Stimulated activated CD4-positive, alpha-beta T cell treated with anti-CD3 and anti-CD28 coated beads, TNF-alpha, amount 100 ng/mL, for 24 hours (primary cell): Measurements from ENCODE around the gene GOSR1.
"Not testable (repeated sequence)": the region's sequence is repeated elsewhere in the genome, so short reads cannot be mapped to it uniquely, and the experiment has no call there.

ENCODE experiments used
- DNase-seq, 3 experiments: peaks; one replicate each; pipeline ENCODE4 v3.0.0-alpha.2; 2020; ENCODE audit warnings: low read depth in 3 of 3

GOSR1 gene

DNA sequence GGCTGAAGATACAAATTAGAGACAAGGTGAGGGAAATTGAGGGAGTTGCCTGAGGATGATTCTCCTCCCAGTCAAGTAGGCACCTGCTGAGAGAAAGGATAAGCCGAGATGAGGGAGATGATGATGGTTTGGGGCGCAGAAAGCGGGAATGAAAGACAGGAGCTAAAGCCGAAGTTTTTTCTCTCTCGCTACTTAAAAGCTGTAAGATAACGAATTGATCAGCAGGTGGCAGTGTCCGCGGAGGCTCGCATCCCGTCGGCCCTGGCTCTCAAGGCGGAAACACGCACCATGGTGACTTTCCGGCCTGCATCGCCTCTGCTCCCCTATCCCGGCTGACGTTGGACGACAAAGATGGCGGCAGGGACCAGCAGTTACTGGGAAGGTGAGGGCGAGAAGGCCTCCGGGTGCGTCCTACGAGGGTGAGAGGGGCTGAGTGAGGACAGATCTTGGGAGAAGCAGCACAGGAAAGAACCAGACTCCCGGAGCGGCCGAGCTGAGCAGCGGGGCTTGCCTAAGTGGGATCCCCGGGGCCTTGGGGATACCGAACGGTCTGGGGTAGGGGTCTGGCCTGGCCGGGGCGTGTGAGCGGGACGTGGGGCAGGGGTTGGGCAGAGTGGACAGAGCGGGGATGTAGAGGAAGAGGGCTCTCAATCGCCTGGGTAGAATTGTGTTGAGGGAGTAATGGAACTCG, at the start of gene GOSR1:
TSS of gene GOSR1 (plus strand) at position 326 of the 691 bp plus-strand sequence. CDS start at position 352, 26 bp downstream.
- peak; percentile 84 to 91 (median 88) for DNase-seq

GRCh38 chr17:30427611-30428010, 49.6 kb upstream of the GOSR1 start:
- DNase-seq, result no peak

- DNase-seq, result no peak
Observed at GRCh38 chr17:30429155-30429554, 48.1 kb upstream of the GOSR1 start.

- no peak for DNase-seq
Observed at GRCh38 chr17:30433514-30433913, 43.7 kb upstream of the GOSR1 start.

GRCh38 chr17:30436729-30437128, 40.5 kb upstream of the GOSR1 start:
- DNase-seq, result no peak

- DNase-seq, result no peak
Observed at GRCh38 chr17:30443721-30444120, 33.5 kb upstream of the GOSR1 start.

- not testable (repeated sequence) for DNase-seq
Observed at GRCh38 chr17:30446640-30447039, 30.6 kb upstream of the GOSR1 start.

GRCh38 chr17:30449480-30449879, 27.7 kb upstream of the GOSR1 start:
- no peak for DNase-seq

GRCh38 chr17:30450125-30451027, 26.8 kb upstream of the GOSR1 start:
- no peak for DNase-seq

- DNase-seq, result no peak
Observed at GRCh38 chr17:30454635-30455034, 22.6 kb upstream of the GOSR1 start.

- no peak for DNase-seq
Observed at GRCh38 chr17:30458371-30458770, 18.8 kb upstream of the GOSR1 start.

DNA sequence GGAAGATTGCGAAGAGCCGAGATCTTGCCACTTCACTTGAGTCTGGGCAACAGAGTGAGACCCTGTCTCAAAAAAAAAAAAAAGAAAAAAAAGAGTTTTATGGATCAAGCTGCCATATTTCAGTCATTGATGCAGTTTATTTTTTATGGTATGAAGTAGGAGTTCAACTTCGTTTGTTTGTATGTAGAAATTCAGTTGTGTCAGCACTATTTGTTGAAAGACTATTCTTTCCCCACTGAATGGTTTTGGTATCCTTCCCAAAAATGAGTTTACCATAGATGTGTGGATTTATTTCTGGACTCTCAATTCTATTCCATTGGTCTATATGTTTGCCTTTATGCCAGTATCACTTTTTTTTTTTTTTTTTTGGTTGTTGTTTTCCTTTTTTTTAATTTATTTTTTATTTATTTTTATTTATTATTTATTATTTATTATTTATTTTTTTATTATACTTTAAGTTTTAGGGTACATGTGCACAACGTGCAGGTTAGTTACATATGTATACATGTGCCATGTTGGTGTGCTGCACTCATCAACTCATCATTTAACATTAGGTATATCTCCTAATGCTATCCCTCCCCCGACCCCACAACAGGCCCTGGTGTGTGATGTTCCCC, 18.3 kb upstream of the GOSR1 start:
- DNase-seq, result not testable (repeated sequence)

- no peak for DNase-seq
Observed at GRCh38 chr17:30468465-30468864, 8.7 kb upstream of the GOSR1 start.

- DNase-seq, result no peak
Observed at GRCh38 chr17:30472238-30472890, 4.8 kb upstream of the GOSR1 start.

DNA sequence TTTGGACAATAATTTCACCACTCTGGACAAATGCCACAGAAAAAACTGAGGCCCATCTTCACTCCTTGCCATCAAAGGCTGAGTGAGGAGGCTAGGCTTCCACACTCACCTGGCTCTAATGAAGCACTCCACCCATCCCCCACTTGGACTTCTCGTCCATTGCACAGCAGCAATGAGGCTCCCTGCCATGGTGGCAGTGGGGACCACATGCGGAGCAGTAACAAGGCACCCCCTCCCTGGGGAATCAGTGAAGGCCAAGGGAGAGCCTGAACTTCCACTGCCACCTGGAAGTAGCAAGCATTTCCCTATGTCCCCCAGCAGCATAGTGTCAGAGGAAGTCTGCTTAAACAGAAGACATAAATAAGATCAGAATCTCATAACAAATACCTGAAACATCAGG, 2.0 kb upstream of the GOSR1 start:
- DNase-seq, result no peak

DNA sequence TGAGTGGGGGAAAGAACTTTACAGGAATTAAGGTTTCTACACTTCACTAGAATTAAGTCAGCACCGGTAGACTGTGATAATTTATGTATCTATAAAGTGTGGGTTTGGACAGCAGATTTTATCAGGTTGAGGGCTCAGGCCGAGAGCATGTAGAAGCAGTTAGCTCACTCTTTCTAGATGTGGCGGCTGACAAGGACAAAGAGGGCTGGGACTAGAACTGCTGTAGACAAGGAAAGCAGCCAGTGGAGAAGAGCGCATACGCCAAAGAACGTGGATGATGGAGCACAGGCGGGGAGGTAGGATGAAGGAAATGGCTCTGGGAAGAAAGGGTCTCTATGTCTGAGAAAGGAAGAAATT, 504 bp upstream of the GOSR1 start:
- peak in 1 of 3 experiments; percentile 5 for DNase-seq

DNA sequence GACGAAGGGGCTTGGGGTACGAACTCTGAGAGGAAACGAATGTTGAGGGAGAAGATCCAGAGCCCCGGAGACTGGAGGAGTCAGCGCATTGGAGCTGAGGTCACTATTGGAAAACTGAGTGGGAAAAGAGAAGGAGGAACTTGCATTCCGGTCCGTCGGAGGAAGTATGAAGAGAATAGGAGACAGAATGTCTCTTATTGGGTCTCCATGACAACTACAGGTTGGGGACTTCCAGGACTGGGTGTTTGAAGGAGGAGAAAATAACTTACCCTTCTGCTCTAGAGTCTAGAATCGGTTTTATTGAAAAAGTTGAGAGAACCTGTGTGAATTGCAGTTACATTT, 537 bp downstream of the GOSR1 start:
- no peak for DNase-seq

- no peak for DNase-seq
Observed at GRCh38 chr17:30482555-30482954, 5.3 kb downstream of the GOSR1 start.

- DNase-seq, result no peak
Observed at GRCh38 chr17:30483159-30483558, 6.0 kb downstream of the GOSR1 start.

DNA sequence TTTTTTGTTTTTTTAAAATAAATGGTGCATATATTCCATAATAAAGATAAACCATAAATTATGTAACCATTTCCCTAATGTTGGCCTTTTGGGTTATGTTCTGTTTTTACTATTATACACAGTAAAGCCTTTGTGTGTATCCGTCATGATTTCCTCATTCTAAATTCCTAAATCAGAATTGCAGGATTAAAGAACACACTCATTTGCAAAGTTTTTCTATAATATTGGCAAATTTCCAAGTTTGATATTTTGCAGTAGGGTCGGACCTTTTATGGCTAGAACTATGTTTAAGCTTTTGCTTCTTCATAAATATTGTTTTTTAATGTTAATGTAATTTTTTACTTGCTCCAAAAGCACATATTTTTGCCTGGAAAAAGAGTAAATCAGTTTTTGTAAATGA, 16.6 kb downstream of the GOSR1 start:
- no peak for DNase-seq

GRCh38 chr17:30495586-30495985, 18.4 kb downstream of the GOSR1 start:
- DNase-seq, result no peak

DNA sequence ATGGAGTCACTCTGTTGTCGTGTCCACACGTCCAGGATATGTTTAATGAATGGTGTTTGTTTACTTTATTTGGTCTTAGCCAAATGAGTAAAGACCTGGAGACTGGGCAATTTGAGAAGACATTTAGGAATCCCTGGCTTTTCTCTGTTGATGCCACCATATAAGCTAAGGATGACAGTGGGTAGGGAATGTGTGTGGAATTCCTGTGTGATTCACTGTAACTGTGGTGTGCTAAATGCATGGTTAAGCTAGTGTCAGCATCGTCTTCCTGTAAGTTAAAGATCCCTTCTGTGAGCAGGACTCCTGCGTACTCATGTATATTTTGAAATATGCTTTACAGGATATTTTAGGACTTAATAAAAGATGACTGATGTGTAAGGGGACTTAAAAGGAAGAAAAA, 26.4 kb downstream of the GOSR1 start:
- no peak for DNase-seq
